ENCODE measurements around the gene TEN1. TPM values are rescaled to one million over a fixed set of nuclear protein-coding genes. Genes with fewer than 3 reads are reported as not detected.
A peak's percentile ranks its signal among the peaks of the same experiment; 100 is the strongest.
"Not testable (repeated sequence)": the region's sequence is repeated elsewhere in the genome, so short reads cannot be mapped to it uniquely, and the experiment has no call there.

The TEN1 gene
- 18.2 and 18.9 TPM in 2 replicates for total RNA-seq (2014; rRNA removed; shearing (Covaris generic))
- 56.2 and 73.8 TPM in 2 replicates for polyA plus RNA-seq (2014; cell fraction: nucleus; rRNA removed)

GRCh38 chr17:75978938-75979704 lies at the start of gene TEN1, which contains the start of gene ACOX1:
TSS of gene TEN1 (plus strand) at chr17:75979240. CDS start at chr17:75986193, 6,953 bp downstream.
TSS of gene ACOX1 (minus strand) at chr17:75979166. CDS start at chr17:75979073, 93 bp downstream.
- peak; percentile 96 for DNase-seq (ENCODE audit: extremely low read depth, low read depth)

GRCh38 chr17:75931062-75931461 lies 48.0 kb upstream of the TEN1 start:
- no peak for DNase-seq (ENCODE audit: extremely low read depth, low read depth)

- no peak for DNase-seq (ENCODE audit: extremely low read depth, low read depth)
Observed at GRCh38 chr17:75932852-75933251, 46.2 kb upstream of the TEN1 start.

- DNase-seq (ENCODE audit: extremely low read depth, low read depth): no peak
Observed at GRCh38 chr17:75933808-75934207, 45.2 kb upstream of the TEN1 start.

- DNase-seq (ENCODE audit: extremely low read depth, low read depth): no peak
Observed at GRCh38 chr17:75937652-75938051, 41.4 kb upstream of the TEN1 start.

- peak; percentile 93 for DNase-seq (ENCODE audit: extremely low read depth, low read depth)
Observed at GRCh38 chr17:75940727-75941441, 38.2 kb upstream of the TEN1 start, which contains the start of gene FBF1. TSS of gene FBF1 (minus strand) at chr17:75941042. CDS start at chr17:75938149, 2,893 bp downstream.

GRCh38 chr17:75941442-75941819 lies 37.6 kb upstream of the TEN1 start:
- DNase-seq (ENCODE audit: extremely low read depth, low read depth): no peak

- no peak for DNase-seq (ENCODE audit: extremely low read depth, low read depth)
Observed at GRCh38 chr17:75942473-75942872, 36.6 kb upstream of the TEN1 start.

- DNase-seq (ENCODE audit: extremely low read depth, low read depth): no peak
Observed at GRCh38 chr17:75943491-75943890, 35.5 kb upstream of the TEN1 start.

GRCh38 chr17:75945211-75945610 lies 33.8 kb upstream of the TEN1 start:
- DNase-seq (ENCODE audit: extremely low read depth, low read depth): no peak

GRCh38 chr17:75950421-75950820 lies 28.6 kb upstream of the TEN1 start:
- no peak for DNase-seq (ENCODE audit: extremely low read depth, low read depth)

GRCh38 chr17:75950855-75951554 lies 28.0 kb upstream of the TEN1 start:
- no peak for DNase-seq (ENCODE audit: extremely low read depth, low read depth)

- DNase-seq (ENCODE audit: extremely low read depth, low read depth): no peak
Observed at GRCh38 chr17:75959051-75959838, 19.8 kb upstream of the TEN1 start.

GRCh38 chr17:75959839-75960511 lies 19.1 kb upstream of the TEN1 start:
- DNase-seq (ENCODE audit: extremely low read depth, low read depth): no peak

GRCh38 chr17:75965468-75965867 lies 13.6 kb upstream of the TEN1 start:
- no peak for DNase-seq (ENCODE audit: extremely low read depth, low read depth)

- not testable (repeated sequence) for DNase-seq (ENCODE audit: extremely low read depth, low read depth)
Observed at GRCh38 chr17:75969044-75969443, 10.0 kb upstream of the TEN1 start.

- no peak for DNase-seq (ENCODE audit: extremely low read depth, low read depth)
Observed at GRCh38 chr17:75970011-75970523, 9.0 kb upstream of the TEN1 start.

GRCh38 chr17:75970626-75971025 lies 8.4 kb upstream of the TEN1 start:
- no peak for DNase-seq (ENCODE audit: extremely low read depth, low read depth)

- not testable (repeated sequence) for DNase-seq (ENCODE audit: extremely low read depth, low read depth)
Observed at GRCh38 chr17:75975187-75975586, 3.9 kb upstream of the TEN1 start.
